ENCODE measurements around the gene SPI1.

Gene SPI1

GRCh38 chr11:47387944-47388696, 9.8 kb upstream of the SPI1 start:
- DNase-seq, result no peak

- no peak for DNase-seq
Observed at GRCh38 chr11:47384498-47384897, 6.2 kb upstream of the SPI1 start.

DNA sequence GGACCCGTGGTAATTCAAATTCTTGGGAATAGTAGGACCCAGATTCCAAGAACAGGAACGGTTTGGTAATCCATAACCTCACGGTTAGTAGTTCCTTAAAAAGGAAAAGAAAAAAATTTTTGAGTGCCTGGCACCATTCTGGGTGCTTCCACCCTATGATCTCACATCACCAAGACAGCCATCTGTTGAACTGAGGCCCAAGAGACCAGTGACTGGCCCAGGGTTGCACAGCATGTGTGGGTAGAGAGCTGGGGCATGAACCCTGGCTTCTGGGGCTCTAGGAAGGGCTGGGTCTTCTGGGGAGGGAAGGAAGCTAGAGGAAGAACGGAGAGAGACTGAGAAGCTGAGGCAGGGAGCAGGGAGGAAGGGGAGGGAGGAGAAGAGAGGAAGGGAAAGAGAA, 4.7 kb upstream of the SPI1 start:
- no peak for DNase-seq

DNA sequence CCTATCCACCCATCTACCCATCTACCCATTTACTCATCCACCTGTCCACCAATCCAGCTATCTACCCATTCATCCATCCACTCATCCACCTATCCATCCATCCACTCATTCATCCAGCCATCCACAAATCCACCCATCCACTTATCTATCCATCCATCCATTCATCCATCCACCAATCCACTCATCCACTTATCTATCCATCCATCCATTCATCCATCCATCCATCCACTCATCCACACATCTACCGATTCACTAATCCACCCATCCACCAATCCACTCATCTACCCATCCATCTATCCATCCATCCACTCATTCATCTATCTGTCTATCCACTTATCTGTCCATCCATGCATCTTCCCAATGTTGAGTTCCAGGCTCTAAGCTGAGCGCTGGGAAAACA, 1.7 kb upstream of the SPI1 start:
- DNase-seq, result no peak

DNA sequence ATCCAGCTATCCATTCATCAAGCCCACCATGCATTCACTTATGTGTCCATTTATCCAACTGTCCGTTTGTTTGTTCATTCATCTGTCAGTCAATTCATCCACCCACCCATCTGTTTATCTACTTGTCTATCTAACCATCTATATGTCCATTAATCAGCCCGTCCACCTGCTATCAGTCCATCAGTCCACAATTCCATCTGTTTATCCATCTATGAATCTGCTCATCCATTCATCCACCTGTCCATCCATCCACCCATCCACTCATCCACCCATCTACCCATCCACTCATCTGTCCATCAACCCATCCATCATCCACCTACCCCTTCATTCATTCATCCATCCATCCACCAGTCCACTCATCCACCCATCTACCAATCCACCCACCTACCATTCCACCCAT, 970 bp upstream of the SPI1 start:
- DNase-seq, result no peak

DNA sequence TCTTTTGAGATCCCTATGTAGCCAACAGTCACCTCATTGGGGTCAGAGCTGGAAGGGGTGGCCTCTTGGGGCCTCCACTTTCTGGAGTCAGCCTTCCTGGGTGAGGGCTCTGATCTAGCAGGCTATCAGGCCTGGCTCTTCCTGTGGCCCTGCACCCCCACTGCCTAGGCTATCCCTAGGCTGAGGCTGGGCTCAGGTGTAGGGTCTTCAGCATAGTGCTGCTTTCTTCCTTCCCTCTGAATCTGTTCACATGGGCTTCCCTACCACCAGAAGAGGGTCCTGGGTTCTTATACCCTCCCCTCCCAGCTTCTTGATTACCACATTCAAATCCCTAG, 456 bp upstream of the SPI1 start:
- no peak for DNase-seq

DNA sequence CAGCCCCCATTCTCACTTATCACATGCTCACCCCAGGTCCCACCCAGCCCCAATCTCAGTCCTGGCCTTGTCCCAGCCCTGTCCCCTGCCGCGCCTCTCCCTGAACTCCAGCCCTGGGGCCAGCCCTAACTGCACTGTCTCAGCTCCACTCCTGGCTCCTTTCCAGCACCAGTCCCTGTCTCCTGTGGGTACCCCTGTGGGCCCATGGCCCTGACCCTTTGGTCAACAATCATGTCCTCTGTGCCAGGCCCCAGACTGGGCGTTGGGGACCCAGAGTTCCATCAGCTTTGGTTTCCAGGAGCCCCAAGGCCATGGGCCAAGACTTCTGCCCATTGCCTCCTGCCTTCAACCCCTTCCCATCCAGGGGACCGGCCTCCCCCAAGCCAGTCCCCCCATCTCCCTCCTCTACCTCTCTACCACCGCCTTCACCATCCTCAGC, 757 bp downstream of the SPI1 start:
- no peak for DNase-seq

- DNase-seq, result no peak
Observed at GRCh38 chr11:47376525-47377371, 1.6 kb downstream of the SPI1 start.

DNA sequence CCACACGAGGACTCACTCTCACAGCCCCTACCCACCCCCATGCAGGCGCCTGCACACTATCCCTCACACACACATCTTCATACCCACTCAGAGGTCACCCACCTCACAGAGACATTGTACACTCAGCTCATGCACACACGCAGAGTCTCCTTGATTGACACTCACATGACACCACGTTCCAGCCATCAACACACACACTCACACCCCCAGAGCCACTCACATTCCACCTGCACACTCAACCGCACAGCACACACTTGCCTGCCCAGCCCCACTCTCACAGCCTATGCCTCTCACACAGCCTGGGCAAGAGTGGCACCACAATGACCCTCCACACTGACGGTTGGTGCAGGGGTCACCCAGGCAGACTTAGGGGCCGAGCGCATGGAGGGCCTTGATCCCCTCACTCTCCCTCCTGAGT, 2.2 kb downstream of the SPI1 start:
- no peak for DNase-seq

DNA sequence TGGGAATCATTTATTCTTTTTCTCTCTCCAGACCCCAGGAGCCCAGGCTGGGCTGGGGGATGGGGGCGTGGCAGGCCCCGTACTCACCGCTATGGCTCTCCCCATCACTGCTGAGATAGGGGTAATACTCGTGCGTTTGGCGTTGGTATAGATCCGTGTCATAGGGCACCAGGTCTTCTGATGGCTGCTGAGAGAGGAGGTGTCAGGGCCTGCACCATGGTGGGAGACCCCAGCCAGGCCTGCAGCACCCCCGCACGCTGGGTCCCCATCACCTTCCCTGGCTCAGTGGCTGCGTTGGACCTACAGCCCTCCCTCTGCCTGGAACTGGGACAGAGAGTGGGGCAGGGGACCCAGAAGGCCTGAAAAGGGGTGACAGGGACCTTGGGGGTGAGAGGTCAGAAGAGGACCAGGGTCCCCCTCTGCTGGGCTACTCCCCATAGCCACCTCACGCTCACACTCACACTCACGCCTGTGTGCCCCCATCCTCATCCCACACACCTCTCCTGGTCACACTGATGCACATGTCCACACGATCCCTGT, 2.7 kb downstream of the SPI1 start:
- no peak for DNase-seq

- no peak for DNase-seq
Observed at GRCh38 chr11:47375020-47375419, 3.3 kb downstream of the SPI1 start.

GRCh38 chr11:47374720-47375019, 3.7 kb downstream of the SPI1 start:
- DNase-seq, result no peak

DNA sequence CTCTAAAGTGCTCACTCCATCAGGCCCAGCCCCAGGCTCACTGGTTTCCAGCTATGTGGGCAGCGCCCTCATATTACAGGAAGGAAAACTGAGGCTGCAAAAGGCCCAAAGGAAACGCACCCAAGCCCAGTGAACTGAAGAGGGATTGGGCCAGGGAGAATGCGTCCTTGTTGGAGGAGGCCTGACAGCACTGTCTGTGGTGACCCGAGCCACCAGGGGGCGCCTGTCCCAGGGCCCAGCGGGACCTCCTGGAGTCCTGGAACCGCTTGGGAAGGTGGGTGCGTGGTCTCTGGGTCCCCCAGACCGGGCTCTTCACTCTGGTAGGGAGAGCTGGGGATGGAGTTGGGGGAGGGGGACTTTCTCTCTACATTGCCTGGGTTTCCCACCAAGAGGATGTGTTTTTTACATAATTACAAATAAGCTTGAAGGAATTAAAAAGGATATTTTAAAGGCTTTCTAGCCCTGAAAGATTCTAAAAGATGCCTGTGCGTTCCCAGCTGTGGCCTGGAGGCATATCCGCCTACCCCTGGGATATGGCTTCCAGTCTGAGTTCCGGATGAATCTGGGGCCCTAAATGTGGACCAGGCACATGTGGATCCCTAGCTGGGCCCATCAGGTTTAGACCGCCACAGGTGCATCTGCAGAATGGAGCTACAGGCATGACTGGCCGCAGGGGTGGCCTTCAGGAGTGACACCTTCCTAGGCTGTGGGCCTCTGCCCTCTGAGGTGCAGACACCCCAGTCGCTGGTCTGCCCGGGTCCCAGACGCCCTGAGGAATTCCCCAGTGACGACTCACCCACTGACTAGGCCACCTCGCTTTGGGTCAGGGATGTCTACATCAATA, 4.2 kb downstream of the SPI1 start:
- peak; percentile 65 for DNase-seq

DNA sequence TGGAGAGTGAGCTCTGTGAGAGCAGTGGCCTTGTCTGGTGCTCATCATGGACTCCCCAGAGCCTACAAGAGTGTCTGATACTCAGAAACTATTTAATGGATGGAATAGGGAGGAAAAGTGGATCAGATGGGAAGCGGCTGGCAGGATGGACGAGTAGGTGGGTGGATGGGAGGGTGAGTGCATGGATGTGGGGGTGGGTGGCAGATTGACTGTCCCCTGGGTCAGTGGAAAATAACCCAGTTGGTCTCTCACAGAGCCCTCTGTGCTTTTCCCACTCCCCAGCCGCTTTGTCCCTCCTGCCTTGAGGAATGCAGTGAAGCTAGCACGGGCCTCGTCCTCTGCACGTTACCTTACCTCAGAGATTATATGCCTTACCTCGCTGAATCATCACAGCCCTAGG, 5.9 kb downstream of the SPI1 start:
- no peak for DNase-seq

DNA sequence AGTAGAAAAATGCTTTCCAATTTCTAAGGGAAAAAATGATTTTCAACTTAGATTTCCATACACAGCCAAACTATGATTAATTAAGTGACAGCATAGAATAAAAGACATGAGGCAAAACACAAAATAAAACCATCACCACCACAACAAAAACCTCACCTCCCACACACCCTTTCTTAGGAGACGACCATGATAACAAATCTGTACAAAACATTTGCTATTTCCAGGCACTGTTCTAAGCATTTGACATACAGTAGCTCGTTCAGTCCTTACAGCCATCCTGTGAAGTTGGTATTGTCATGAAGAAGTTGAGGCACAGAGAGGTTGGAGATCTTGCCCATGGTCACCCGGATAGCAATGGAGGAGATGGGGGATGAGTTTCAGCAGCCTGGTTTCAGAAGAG, 8.7 kb downstream of the SPI1 start:
- DNase-seq, result no peak

GRCh38 chr11:47366020-47366490, 12.3 kb downstream of the SPI1 start:
- DNase-seq, result no peak

- no peak for DNase-seq
Observed at GRCh38 chr11:47361419-47361818, 16.9 kb downstream of the SPI1 start.

- no peak for DNase-seq
Observed at GRCh38 chr11:47360341-47360740, 18.0 kb downstream of the SPI1 start.

- no peak for DNase-seq
Observed at GRCh38 chr11:47359586-47359985, 18.8 kb downstream of the SPI1 start.

- no peak for DNase-seq
Observed at GRCh38 chr11:47359162-47359561, 19.2 kb downstream of the SPI1 start.

GRCh38 chr11:47358731-47359051, 19.7 kb downstream of the SPI1 start:
- DNase-seq, result no peak

DNA sequence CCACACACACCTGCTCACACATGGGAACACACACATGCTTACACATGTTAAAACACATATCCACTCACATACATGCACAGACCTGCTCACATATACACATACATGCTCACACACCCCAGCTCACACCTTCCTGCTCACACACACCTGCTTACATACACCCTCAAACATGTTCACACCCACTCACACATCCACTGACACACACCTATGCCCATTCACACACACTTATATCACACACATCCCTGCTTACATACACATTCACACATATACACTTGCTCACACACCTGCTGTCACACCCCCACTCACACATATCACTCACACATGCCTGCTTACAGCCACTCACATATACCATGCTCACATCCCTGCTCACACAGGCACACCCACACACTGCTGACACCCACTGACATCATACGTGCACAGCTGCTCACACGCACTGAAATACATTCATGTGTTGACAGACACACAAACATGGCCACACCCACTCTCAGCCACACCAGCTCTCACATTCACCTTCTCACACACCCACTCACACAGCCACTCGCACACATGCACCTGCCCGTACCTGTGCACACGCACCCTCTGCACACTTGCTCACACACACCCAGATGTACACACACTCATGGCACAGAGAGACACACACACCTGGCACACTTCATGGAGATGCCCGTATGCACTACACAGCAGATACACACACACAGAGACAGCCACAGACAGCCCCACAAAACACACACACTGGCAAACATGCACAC, 20.2 kb downstream of the SPI1 start:
- DNase-seq, result no peak

DNA sequence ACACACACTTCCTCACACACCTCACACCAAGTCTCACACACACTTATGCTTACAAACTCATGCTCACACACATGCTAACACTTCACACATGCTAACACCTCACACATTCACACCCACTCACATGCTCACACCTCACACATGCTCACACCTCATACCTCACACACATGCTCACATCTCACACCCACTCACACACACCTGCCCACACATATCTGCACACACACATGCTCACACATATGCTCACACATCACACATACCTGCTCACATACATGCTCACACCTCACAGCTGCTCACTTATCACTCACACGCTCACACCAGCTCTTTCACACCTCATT, 21.4 kb downstream of the SPI1 start:
- no peak for DNase-seq
